ENCODE data around the gene AQP1.

DNA sequence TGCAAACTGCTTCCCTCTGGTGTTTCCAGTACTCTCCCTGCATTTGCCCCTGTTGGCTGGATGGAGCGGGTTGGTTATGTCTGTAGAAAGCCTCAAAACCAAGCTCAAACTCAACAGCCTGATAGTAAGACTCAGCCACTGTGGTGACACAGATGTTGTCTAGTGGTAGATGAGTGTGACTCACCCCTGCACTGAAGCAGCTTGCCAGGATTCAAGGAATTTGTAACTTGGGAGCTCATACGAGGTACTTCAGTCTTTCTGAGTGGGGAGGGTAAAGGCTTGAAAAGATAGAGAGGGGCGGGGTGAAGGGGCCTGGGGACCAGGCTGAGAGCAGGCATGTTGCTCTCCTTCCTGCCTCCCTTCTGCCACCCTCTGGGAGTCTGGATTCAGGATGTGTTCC lies 22.9 kb upstream of the AQP1 start:
- TF ChIP-seq POLR2A (IDR thresholded peaks at IDR 0.05) (no peak), CTCF (IDR thresholded peaks at IDR 0.05 in 4 of 5, conservative IDR thresholded peaks at IDR 0.05 in 1 of 5) (no peak)

Measured in gastrocnemius medialis (tissue), 4 donors.